ENCODE data around the gene SMG7. TPM values are rescaled to one million over a fixed set of nuclear protein-coding genes. Genes with fewer than 3 reads are reported as not detected.

SMG7 gene
- total RNA-seq, 1 donor from 2014 or later = 40.4 TPM

- DNase-seq (ENCODE audit: low spot score) = no peak
Observed at GRCh38 chr1:183505454-183506089, 33.3 kb downstream of the SMG7 start.

GRCh38 chr1:183506561-183506960 lies 34.3 kb downstream of the SMG7 start:
- no peak for DNase-seq (ENCODE audit: low spot score)

GRCh38 chr1:183508694-183509093 lies 36.4 kb downstream of the SMG7 start:
- DNase-seq (ENCODE audit: low spot score) = no peak

GRCh38 chr1:183512450-183512849 lies 40.2 kb downstream of the SMG7 start:
- no peak for DNase-seq (ENCODE audit: low spot score)

GRCh38 chr1:183514235-183514634 lies 41.9 kb downstream of the SMG7 start:
- DNase-seq (ENCODE audit: low spot score) = no peak

GRCh38 chr1:183515002-183515689 lies 42.8 kb downstream of the SMG7 start:
- no peak for DNase-seq (ENCODE audit: low spot score)

- no peak for DNase-seq (ENCODE audit: low spot score)
Observed at GRCh38 chr1:183516725-183517124, 44.4 kb downstream of the SMG7 start.

- no peak for DNase-seq (ENCODE audit: low spot score)
Observed at GRCh38 chr1:183517401-183517800, 45.1 kb downstream of the SMG7 start.

- no peak for DNase-seq (ENCODE audit: low spot score)
Observed at GRCh38 chr1:183520379-183520778, 48.1 kb downstream of the SMG7 start.

GRCh38 chr1:183522104-183522503 lies 49.8 kb downstream of the SMG7 start:
- no peak for DNase-seq (ENCODE audit: low spot score)

GRCh38 chr1:183528577-183528976 lies 56.3 kb downstream of the SMG7 start:
- DNase-seq (ENCODE audit: low spot score) = no peak

GRCh38 chr1:183533617-183534174 lies 61.4 kb downstream of the SMG7 start:
- no peak for DNase-seq (ENCODE audit: low spot score)

- DNase-seq (ENCODE audit: low spot score) = no peak
Observed at GRCh38 chr1:183537405-183537804, 65.1 kb downstream of the SMG7 start.

- no peak for DNase-seq (ENCODE audit: low spot score)
Observed at GRCh38 chr1:183543619-183544204, 71.4 kb downstream of the SMG7 start.

- no peak for DNase-seq (ENCODE audit: low spot score)
Observed at GRCh38 chr1:183544598-183545297, 72.4 kb downstream of the SMG7 start.

- DNase-seq (ENCODE audit: low spot score) = no peak
Observed at GRCh38 chr1:183546427-183546826, 74.1 kb downstream of the SMG7 start.

- DNase-seq (ENCODE audit: low spot score) = no peak
Observed at GRCh38 chr1:183548116-183548515, 75.8 kb downstream of the SMG7 start.

GRCh38 chr1:183550915-183551314 lies 78.6 kb downstream of the SMG7 start:
- no peak for DNase-seq (ENCODE audit: low spot score)

GRCh38 chr1:183551924-183552323 lies 79.6 kb downstream of the SMG7 start:
- DNase-seq (ENCODE audit: low spot score) = no peak

- DNase-seq (ENCODE audit: low spot score) = no peak
Observed at GRCh38 chr1:183552441-183552840, 80.1 kb downstream of the SMG7 start.

GRCh38 chr1:183552891-183553290 lies 80.6 kb downstream of the SMG7 start:
- no peak for DNase-seq (ENCODE audit: low spot score)

GRCh38 chr1:183553331-183553730 lies 81.0 kb downstream of the SMG7 start:
- no peak for DNase-seq (ENCODE audit: low spot score)

All from mesenteric fat pad (tissue), 1 donor.